ENCODE data around the gene SLC2A9.
"Not testable (repeated sequence)": the region's sequence is repeated elsewhere in the genome, so short reads cannot be mapped to it uniquely, and the experiment has no call there.

The SLC2A9 gene

DNA sequence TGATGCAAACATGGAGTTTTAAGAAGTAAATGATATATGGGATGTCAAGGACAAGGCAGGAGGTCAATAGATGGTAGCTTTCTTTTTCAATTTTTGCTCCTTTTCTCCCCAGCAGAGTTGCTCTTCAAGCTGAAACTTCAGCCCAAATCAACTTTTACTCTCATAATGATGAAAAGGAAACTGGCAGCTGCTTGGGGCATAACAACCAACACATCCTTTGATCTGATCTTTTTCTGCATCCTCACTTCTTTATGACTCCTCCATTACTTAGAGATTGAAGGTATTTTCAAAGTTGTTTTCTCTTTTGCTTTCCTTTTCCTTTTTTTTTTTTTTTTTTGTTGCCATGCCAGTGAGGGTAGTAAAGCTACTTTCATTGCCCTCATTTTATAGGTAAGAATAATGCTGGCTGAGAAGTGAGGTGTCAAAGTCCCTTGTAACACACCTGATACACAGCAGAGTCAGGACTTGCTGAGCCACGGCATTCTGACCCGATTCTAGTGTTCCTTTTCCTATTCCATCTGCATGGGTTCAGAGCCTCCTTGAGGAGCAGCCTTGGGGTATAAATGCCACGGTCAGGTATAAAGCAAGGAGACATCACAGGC is 26.9 kb downstream of the SLC2A9 start:
- DNase-seq: no peak

DNA sequence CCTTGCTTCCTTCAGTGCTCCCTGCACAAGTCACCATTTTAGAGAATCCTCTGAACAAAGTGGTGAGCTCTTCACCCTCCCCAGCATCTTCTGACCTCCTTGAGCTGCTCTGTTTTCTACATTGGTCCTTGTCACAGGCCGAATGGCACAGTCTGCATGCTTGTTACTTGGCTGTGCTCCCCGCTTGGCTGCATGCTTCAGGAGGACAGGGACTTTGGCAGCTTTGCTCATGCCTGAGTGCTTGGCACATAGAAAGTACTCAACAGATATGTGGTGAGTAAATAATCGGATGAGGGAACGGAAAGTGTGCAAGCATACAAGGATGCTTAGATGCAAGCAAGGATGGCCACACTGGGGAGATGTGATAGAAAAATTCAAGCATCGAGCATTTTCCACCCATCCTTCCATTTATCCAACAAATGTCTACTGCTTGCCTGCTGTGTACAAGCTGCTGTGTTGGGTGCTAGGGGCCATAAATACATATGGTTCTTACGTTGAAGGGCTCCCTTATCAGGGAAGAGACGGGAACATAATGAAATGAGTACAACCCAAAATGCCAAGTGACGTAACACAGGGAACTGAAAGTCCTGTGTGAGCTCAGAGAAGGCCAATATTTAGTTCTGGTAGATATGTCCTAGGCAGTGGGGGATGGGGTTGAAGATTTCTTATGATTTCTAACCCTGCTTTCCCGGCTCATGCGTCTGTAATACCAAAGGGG is 31.2 kb downstream of the SLC2A9 start:
- DNase-seq: peak in 3 of 4 experiments; percentile 13 to 42 (median 41)

DNA sequence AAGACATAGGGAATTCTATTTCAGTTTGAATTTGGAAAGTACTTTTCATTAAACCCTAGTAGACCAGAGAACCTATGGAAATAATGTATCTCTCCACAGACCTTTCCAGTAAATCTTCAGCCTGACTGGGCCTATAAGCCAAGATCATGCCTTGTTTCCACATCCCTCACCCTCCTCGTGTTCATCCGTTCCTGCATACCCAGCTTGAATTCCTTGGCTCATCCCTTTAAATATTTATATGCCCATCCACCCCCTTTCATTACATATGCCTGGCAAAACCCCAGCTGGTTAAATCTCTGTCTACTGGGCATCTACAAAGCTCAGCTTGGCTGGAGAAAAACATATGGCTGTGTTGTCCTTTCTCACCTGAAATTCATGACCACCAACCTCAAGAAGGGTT is 32.4 kb downstream of the SLC2A9 start:
- no peak for DNase-seq

DNA sequence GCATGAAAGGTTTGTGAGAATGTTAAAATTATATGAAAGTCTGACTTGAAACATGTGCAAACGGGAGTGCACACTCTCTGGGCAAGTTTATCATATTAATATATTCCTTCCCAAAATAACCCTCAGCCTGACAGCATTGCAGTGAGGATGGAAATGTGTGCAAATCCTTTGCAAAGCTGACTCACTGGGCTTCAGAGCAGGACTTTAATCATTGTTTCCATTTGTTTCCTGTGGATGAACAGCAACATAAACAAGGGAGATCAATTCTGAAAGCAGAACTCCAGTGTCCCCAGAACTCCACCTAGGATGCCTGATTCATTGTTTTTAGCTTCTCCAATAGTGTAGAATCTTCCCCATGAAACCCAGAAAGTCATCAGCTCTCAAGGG is 32.9 kb downstream of the SLC2A9 start:
- peak in 2 of 4 experiments; percentile 7 to 10 for DNase-seq

DNA sequence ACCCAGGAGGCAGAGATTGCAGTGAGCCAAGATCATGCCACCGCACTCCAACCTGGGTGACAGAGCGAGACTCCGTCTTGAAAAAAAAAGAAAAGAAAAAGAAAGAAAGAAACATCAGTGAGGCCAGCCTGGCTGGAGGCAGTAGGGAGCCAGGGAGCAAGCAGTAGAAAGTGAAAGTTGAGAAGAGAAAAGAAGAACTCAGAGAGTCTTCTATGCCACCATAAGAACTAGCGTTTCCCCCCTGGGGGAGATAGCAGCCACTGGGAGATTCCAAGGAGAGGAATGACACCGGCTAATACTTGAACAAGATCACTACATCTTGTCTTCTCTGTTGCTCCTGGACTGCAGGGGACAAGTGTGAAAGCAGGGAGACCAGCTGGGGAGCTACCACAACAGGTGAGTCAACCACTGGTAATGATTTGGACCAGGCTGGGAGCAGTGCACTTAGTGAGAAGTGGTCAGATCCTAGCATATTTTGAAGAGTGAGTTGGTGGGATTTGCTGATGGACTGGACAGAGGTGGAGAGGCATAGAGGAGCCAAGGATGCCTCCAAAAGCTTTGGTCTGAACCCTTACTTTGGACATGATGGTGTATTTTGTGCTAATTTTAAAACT is 33.4 kb downstream of the SLC2A9 start:
- DNase-seq: peak in 1 of 4 experiments; percentile 12

DNA sequence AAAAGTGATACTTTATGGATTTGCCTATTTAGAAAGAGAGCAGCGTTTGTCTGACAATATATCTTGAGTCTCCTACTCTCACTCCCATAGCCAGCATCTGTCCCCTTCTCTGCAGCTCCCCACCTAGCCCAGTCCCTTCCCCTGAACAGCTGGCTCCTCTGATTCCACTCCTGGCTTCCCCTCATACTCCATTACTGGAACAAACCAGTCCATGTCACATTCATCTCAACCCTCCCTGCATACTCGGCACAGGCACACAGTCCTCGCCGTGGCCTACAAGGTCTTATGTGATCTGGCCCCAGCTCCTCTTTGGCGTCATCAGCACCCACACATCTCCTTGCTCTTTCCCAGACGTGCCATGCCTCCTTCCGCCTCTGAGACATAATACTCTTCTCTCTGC is 36.7 kb downstream of the SLC2A9 start:
- no peak for DNase-seq

DNA sequence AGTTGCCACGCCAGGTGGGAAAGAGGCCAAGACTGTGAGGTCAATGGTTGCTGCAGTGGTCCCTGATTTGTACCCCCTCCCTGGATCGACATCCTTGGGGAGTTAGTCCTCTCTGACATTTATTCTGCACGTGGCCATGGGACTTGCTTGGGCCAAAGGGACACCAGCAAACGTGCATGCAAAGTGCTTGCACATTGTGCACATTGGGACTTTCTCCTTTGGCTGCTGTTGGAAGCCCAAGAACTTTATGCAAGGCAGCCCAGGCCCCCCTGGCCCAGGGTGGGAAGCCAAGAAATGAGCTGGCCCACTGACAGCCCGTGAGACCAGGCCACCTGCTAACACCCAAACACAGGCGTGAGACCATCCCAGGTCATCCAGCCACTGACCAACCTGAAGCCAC is 38.1 kb downstream of the SLC2A9 start:
- DNase-seq: no peak

DNA sequence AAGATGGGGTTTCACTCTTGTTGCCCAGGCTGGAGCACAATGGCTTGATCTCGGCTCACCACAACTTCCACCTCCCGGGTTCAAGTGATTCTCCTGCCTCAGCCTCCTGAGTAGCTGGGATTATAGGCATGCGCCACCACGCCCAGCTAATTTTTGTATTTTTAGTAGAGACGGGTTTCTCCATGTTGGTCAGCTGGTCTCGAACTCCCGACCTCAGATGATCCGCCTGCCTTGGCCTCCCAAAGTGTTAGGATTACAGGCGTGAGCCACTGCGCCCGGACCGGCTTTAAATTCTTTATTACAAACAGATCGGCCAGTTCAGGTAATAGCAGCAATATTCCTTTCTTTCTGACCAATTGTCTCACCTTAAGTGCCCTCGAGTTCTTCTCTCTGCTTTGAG is 39.4 kb downstream of the SLC2A9 start:
- DNase-seq: not testable (repeated sequence)

DNA sequence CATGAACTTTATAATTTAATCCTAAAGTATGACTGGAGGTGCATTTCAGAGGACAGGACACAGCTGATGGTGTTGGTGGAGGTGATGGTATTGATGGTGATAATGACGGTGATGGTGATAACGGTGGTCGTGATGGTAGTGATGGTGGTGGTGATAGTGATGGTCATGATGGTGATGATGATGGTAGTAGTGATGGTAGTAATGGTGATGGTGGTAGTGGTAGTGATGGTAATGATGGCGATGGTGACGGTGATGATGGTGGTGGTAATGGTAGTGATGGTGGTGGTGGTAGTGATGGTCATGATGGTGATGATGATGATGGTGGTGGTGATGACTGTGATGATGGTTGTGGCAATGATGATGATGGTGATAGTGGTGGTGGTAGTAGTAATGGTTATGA is 40.4 kb downstream of the SLC2A9 start:
- no peak for DNase-seq

DNA sequence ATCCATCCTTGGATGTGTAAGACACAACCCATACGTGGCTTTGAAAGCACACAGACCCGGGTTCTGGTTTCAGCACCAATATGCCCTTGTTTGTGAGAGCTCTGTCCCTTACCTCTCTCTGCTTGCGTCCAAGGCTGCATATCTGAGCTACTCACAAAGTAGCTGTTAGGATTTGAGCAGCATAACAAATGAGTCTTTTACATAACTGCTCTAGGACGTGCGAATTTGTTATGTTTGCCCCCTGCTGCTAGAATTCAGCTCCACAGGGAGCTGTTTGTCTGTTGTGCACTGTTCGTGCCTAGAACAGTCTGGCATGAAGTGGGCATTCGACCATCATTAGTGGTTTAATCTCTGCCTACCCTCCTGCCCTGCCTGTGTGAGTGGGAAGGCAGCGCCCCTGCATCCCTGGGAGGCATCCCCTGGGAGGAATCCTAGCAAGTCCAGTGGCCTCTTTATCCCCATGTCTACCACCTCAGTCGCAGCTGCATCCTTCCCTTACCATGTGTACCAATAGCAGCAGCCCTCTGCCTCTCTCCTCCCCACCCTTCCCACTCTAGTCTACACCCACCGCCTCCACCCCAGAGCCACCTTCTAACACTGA is 42.1 kb downstream of the SLC2A9 start:
- no peak for DNase-seq

DNA sequence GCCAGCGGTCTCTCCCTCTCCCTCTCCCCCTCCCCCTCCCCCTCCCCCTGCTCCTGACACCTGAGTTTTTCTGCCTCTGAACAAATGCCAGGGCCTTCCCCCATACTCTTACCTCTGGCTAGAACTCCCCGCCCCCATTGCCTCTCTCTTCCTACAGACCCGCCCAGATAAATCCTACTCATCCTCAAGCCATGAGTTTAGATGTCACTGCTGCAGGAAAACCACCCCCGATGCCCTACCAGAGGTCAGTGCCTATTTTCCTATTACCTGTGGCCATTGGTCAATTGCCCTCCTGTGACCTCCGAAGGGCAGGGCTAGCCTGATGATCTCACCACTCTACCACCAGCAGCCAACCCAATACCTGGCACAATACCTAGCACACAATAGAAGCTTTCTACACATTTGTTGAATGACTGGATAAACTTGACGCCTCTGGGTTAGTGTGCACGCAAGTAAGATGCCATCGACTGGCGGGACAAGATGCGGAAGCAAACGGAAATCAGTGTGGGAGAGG is 43.7 kb downstream of the SLC2A9 start:
- DNase-seq: no peak

DNA sequence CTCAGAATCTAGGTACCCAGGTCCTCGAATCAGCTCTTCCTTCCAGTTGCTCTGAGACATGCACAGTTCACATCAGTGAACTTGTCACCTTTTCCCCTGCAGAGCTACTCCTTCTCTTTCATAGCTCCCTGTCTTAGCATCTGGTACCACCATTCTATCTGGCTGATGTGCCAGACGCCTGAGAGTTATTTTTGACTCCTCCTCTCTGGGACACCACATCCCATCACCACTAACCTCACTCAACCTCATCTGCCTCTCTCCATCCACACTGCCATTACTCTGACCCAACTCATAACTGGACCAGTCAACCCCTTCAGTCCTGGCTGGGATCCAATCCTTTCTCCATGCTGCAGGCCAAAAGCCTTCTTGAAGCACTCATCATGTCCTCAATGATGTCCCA is 44.5 kb downstream of the SLC2A9 start:
- DNase-seq: no peak

DNA sequence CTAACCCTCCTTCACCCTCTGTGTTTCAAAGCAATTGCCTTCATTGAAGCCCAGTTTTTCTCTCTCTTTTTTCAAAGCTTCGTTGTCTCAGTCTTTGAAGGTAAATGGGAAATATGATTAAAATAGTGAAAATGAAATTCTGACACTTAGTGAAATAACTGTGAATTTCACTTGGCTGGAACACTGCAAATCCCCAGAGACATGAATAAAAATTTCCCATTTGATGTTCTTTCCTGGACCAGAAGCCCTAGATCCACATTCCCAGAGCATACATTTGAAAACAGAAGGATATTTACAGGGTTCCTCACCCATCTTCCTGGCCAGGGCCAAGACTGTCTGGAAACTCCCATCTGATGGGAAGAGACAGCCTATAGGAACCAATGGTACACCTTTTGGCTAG is 45.0 kb downstream of the SLC2A9 start:
- no peak for DNase-seq

DNA sequence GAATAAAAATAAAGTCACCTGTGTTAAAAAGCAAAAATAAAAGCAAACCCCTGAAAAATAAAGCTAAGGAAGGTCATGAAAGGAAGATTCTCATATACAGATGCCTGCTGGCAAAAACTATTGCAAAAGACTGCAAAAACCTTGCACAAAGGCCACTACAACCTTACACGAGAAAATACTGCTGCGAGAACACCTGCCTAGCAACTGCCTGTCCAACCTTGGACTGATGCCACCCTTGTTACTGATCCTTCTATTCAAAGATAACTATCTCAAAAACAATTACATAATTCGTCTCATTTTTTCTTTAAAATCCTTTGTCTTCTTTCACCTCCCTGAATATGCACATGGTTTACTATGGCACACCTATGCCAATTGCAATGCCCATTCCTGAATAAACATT is 49.6 kb downstream of the SLC2A9 start:
- DNase-seq: no peak

DNA sequence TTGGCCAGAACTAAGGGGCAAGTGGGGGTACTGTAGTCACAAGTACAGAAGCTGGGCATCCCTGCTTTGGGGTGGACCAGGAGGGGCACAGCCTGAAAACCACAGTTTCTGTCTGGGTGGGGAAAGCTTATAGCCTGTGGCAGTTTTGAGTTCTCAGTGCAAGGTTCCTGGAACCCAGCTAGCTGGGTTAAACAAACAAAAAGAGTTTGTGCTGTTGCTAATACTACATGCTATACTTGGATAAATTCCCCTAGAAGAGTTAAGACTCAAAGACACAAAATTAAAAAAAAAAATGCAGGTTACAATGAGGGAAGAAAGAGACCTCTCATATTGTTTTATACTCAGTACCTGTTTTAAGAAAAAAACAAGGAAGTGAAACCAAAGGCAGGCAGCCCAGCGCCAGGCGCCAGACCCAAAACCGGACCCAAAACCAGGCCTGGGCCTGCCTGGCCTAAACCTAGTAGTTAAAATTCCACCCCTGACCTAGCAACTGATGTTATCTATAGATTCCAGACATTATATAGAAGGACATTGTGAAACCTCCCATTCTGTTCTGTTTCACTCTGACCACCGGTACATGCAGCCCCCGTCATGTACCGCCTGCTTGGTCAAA is 50.8 kb downstream of the SLC2A9 start:
- peak in 1 of 4 experiments; percentile 12 for DNase-seq

DNA sequence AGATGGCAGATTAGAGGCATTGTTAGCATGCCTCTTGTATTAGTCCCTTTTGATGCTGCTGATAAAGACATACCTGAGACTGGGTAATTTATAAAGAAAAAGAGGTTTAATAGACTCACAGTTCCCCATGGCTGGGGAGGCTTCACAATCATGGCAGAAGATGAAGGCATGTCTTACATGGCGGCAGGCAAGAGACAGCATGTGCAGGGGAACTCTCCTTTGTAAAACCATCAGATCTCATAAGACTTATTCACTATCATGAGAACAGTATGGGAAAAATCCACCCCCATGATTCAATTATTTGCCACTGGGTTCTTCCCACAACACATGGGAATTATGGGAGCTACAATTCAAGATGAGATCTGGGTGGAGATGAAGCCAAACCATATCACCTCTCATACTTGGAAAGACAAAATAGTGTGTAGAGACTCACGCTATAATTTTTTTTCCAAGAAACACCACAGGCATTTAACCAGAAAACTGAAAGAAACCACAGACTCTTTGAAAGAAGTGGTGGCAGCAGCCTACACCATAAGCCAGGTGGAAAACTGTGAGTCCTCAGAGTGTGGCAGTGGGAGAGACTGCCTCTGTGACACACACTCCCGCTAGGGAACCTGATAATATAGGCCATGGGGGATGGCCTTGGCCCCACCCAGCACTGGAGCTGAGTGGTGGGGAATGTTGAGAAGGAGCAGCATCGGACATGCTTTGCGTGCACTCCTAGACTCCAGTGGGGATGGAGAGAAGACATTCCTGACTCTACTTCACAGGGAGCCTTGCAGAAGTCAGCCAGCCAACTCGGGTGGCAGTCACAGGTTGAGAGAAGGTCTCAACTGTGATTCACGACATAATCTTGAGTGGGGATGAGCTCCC is 51.5 kb downstream of the SLC2A9 start:
- no peak for DNase-seq

DNA sequence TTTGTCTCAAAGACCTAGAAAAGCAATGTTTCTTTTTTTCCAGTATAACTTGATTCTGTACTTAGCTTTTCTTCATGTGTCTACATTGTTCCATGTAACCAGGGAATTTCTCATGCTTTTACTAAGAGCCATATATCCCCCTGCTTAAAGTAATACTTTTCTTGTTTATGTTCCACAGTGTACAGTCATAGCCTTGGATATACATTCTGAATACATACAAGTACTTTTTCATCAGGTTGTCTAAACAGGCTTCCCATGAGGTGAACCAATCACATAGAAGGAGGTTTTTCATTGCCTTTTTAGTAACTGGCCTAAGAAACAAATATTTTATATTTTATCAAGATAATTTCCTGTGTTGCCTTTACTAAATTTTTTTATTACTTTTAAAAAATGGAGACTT is 52.8 kb downstream of the SLC2A9 start:
- DNase-seq: no peak

DNA sequence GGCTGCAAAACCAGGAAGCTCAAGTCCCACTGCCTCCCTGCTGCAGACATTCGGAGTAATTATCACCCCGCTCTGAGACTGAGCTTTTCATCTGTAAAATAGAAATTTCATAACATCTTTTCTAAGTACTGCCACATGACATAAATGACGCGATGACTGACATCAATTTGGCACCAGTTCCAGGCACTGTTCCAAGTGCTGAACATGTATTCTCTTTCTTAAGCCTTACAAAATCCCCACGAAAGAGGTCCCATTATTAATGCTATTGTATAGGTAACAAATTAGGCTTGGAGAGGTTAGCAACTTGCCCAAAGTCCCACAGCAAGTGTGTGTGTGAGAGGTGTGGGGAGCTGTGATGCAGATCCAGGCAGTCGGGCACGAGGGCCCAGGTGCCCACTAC is 56.4 kb downstream of the SLC2A9 start:
- DNase-seq: peak in 2 of 4 experiments; percentile 14 to 16

DNA sequence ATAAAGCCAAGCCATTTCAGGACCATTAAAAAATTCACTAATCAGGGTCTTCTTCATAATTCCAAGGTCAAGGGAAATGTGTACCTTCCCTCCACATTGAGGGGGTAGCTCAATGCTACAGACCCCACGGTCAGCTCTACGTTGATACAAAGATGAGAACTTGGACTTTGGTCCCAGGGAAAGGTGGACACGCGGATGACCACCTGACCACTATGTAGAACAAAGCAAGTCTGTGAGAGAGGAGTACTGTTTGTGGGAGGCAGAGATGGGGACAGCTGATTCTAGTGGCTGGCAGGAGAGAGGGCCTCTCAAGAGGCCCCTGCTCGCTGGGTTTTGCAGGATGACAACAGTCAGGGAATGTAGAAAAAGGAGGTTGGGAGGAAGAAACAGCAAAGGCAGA is 58.0 kb downstream of the SLC2A9 start:
- no peak for DNase-seq

DNA sequence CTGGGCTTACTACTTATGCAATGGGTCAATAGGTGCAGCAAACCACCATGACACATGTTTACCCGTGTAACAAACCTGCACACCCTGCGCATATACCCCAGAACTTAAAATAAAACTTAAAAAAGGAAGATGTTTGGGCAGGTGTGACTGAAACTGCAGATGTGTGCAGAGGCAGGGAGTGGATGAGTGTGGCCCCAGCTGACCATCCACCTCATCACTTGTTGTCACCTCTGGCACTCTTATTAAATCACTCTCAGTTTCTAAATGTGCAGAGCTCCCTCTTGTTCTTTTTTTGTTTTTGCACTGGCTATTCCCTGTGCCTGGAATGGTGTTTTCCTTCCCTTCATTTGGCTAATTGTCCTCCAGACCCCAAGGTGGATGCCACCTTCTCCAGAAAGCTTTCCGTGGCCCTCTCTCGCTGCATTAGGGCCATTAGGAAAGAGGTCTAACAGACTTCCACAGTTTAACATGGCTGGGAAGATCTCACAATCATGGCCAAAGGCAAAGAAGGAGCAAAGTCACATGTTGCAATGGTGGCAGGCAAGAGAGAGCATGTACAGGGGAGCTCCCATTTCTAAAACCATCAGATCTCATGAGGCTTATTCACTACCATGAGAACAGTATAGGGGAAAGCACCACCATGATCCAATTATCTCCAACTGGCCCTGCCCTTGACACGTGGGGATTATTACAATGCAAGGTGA is 58.5 kb downstream of the SLC2A9 start:
- DNase-seq: peak in 2 of 4 experiments; percentile 6 to 13

DNA sequence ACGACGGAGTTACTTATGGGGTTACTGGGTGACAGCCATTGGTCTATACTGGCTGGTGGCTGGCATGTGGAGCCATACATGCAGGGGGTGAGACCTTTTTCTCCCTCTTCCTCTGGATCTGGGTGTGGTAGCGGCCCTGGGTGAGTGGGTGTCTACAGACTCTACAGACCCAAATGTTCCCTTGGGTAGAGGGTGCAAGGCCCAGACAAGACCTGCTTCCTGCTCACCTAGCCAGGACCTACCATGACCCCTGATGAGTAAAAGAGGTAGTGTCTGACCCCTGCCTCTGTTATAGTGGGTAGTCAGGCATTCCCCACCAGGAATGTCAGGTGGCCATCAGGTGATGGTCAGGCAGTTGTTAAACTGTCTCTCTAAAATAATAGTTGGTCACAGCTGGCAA is 66.8 kb downstream of the SLC2A9 start:
- no peak for DNase-seq
